OCI-LY1 (cell line): Measurements from ENCODE around the gene LANCL3.

Experiments
- CTCF ChIP-seq: fragments of 200-600 bp; sonication (generic), shearing (Covaris generic); IDR thresholded peaks from 2 replicates; pipeline ENCODE4 v1.5.1; 2017; ENCODE audit warnings: mild to moderate bottlenecking, antibody characterized with exemption, low read length, moderate library complexity, mixed read lengths
- EZH2 ChIP-seq: fragments of 200-600 bp; sonication (generic), shearing (Covaris generic); IDR thresholded peaks from 2 replicates; pipeline ENCODE4 v1.8.0; 2017; ENCODE audit warnings: borderline replicate concordance, mixed run types, mild to moderate bottlenecking, antibody characterized with exemption, low read length, moderate library complexity, mixed read lengths

- TF ChIP-seq CTCF: no peak
- no peak for TF ChIP-seq EZH2
Observed at GRCh38 chrX:37553476-37553875, 18.0 kb upstream of the LANCL3 start.
